ENCODE measurements around the gene PRKAR2A. TPM values are rescaled to one million over a fixed set of nuclear protein-coding genes. Genes with fewer than 3 reads are reported as not detected.
"Not testable (repeated sequence)": the region's sequence is repeated elsewhere in the genome, so short reads cannot be mapped to it uniquely, and the experiment has no call there.

PRKAR2A gene
- polyA plus RNA-seq, 1 experiment, result 20.7 TPM

GRCh38 chr3:48789665-48790064 is 58.0 kb downstream of the PRKAR2A start:
- ChIA-PET CTCF (interaction anchor here (0.7 kb wide), 1 partner anchor 323 kb away, joined by 3 read pairs; no protein-coding TSS in a partner anchor), POLR2A (no interaction called here)
- H3K27me3 ChIP-seq (ENCODE audit: control insufficient read depth, insufficient read depth, low read length), result no peaks in the 10 kb centered on the region

GRCh38 chr3:48788544-48789162 is 59.0 kb downstream of the PRKAR2A start:
- CTCF ChIA-PET, result no interaction called here
- DNase-seq (ENCODE audit: low read depth, low spot score), result no peak
- H3K9me3 ChIP-seq (ENCODE audit: control insufficient read depth, insufficient read depth, low read length), result no peaks in the 10 kb centered on the region; the same call in 1 of the 2 replicates
- no peak for TF ChIP-seq CTCF (IDR thresholded peaks at IDR 0.05; ENCODE audit: low read depth, low read length)
- POLR2A ChIA-PET, result no interaction called here
- H3K27ac ChIP-seq (ENCODE audit: low read depth, low read length), result no peak overlapping the region
- H3K27me3 ChIP-seq (ENCODE audit: control insufficient read depth, insufficient read depth, low read length), result no peaks in the 10 kb centered on the region
- no peak overlapping the region for H3K4me3 ChIP-seq (ENCODE audit: low read depth, low read length)

More at GRCh38 chr3:48789665-48790064, 58.0 kb downstream of the PRKAR2A start:
- DNase-seq (ENCODE audit: low read depth, low spot score), result no peak
- no peaks in the 10 kb centered on the region; the same call in 1 of the 2 replicates for H3K9me3 ChIP-seq (ENCODE audit: control insufficient read depth, insufficient read depth, low read length)
- TF ChIP-seq CTCF (IDR thresholded peaks at IDR 0.05; ENCODE audit: low read depth, low read length), result no peak
- H3K4me3 ChIP-seq (ENCODE audit: low read depth, low read length), result no peak overlapping the region
- H3K27ac ChIP-seq (ENCODE audit: low read depth, low read length), result no peak overlapping the region

GRCh38 chr3:48784426-48785120 is 63.1 kb downstream of the PRKAR2A start:
- no peak overlapping the region for H3K4me3 ChIP-seq (ENCODE audit: low read depth, low read length)
- CTCF ChIA-PET, result interaction anchor here (0.6 kb wide), 1 partner anchor 54 kb away, joined by 5 read pairs; no protein-coding TSS in a partner anchor
- no peak for TF ChIP-seq CTCF (IDR thresholded peaks at IDR 0.05; ENCODE audit: low read depth, low read length)
- H3K27me3 ChIP-seq (ENCODE audit: control insufficient read depth, insufficient read depth, low read length), result no peaks in the 10 kb centered on the region
- peak; percentile 59 for DNase-seq (ENCODE audit: low read depth, low spot score)
- no peaks in the 10 kb centered on the region; the same call in 1 of the 2 replicates for H3K9me3 ChIP-seq (ENCODE audit: control insufficient read depth, insufficient read depth, low read length)
- H3K27ac ChIP-seq (ENCODE audit: low read depth, low read length), result peak overlapping the region; percentile 43
- POLR2A ChIA-PET, result interaction anchor here (0.7 to 1.5 kb wide), 2 partner anchors 91 to 133 kb away, joined by 3 to 8 read pairs; no protein-coding TSS in a partner anchor

GRCh38 chr3:48783304-48783703 is 64.4 kb downstream of the PRKAR2A start:
- no peak for DNase-seq (ENCODE audit: low read depth, low spot score)
- POLR2A ChIA-PET, result interaction anchor here (1.5 kb wide), 1 partner anchor 135 kb away, joined by 3 read pairs; no protein-coding TSS in a partner anchor
- no peaks in the 10 kb centered on the region for H3K27me3 ChIP-seq (ENCODE audit: control insufficient read depth, insufficient read depth, low read length)
- CTCF ChIA-PET, result interaction anchor here (1.8 kb wide), 1 partner anchor 43 kb away, joined by 7 read pairs; no protein-coding TSS in a partner anchor
- TF ChIP-seq CTCF (IDR thresholded peaks at IDR 0.05; ENCODE audit: low read depth, low read length), result no peak
- H3K9me3 ChIP-seq (ENCODE audit: control insufficient read depth, insufficient read depth, low read length), result no peaks in the 10 kb centered on the region; the same call in 1 of the 2 replicates
- no peak overlapping the region for H3K4me3 ChIP-seq (ENCODE audit: low read depth, low read length)
- no peak overlapping the region for H3K27ac ChIP-seq (ENCODE audit: low read depth, low read length)

GRCh38 chr3:48782046-48782445 is 65.6 kb downstream of the PRKAR2A start:
- POLR2A ChIA-PET, result no interaction called here
- Histone ChIP-seq H3K4me3 (ENCODE audit: low read depth, low read length) (no peak overlapping the region), H3K27ac (ENCODE audit: low read depth, low read length) (no peak overlapping the region), H3K9me3 (ENCODE audit: control insufficient read depth, insufficient read depth, low read length) (no peaks in the 10 kb centered on the region; the same call in 1 of the 2 replicates), H3K27me3 (ENCODE audit: control insufficient read depth, insufficient read depth, low read length) (no peaks in the 10 kb centered on the region)
- CTCF ChIA-PET, result interaction anchor here (1.8 kb wide), 1 partner anchor 42 kb away, joined by 7 read pairs; no protein-coding TSS in a partner anchor
- no peak for TF ChIP-seq CTCF (IDR thresholded peaks at IDR 0.05; ENCODE audit: low read depth, low read length)
- no peak for DNase-seq (ENCODE audit: low read depth, low spot score)

GRCh38 chr3:48778565-48778964 is 69.1 kb downstream of the PRKAR2A start:
- CTCF ChIA-PET; H3K27me3 ChIP-seq (ENCODE audit: control insufficient read depth, insufficient read depth, low read length); H3K27ac ChIP-seq (ENCODE audit: low read depth, low read length); H3K9me3 ChIP-seq (ENCODE audit: control insufficient read depth, insufficient read depth, low read length); H3K4me3 ChIP-seq (ENCODE audit: low read depth, low read length); DNase-seq (ENCODE audit: low read depth, low spot score): not testable (repeated sequence)
- POLR2A ChIA-PET, result interaction anchor here (0.6 kb wide), 1 partner anchor 111 kb away, joined by 10 read pairs; no protein-coding TSS in a partner anchor
